H9 (cell line): ENCODE data around the gene MAML1. TPM values are rescaled to one million over a fixed set of nuclear protein-coding genes. Genes with fewer than 3 reads are reported as not detected.

Experiments used
- DNase-seq: peaks from one replicate; pipeline ENCODE4 v3.0.0-alpha.2; 2017
- H2AFZ ChIP-seq: one replicate; pipeline ENCODE4 v1.6.1; 2013; ENCODE audit warnings: mild to moderate bottlenecking, low read length, control low read depth, moderate library complexity
- H2AK5ac ChIP-seq: 2 replicates; pipeline ENCODE4 v1.6.1; 2013; ENCODE audit warnings: low read length, control low read depth, mixed read lengths; ENCODE audit not compliant: insufficient read length
- H2BK120ac ChIP-seq: one replicate; pipeline ENCODE4 v1.6.1; 2013; ENCODE audit warnings: low read depth, mild to moderate bottlenecking, low read length, control low read depth, inconsistent platforms; ENCODE audit not compliant: poor library complexity, severe bottlenecking
- H2BK12ac ChIP-seq: 2 replicates; pipeline ENCODE4 v1.6.1; 2013; ENCODE audit warnings: low read length, control low read depth, mixed read lengths, low read depth; ENCODE audit not compliant: insufficient read length
- H2BK15ac ChIP-seq: 2 replicates; pipeline ENCODE4 v1.6.1; 2013; ENCODE audit warnings: low read depth, low read length, control low read depth
- H2BK20ac ChIP-seq: one replicate; pipeline ENCODE4 v1.6.1; 2013; ENCODE audit warnings: low read depth, mild to moderate bottlenecking, low read length, control low read depth, inconsistent platforms; ENCODE audit not compliant: poor library complexity, severe bottlenecking
- H2BK5ac ChIP-seq: 2 replicates; pipeline ENCODE4 v1.6.1; 2013; ENCODE audit warnings: low read length, control low read depth, mixed read lengths; ENCODE audit not compliant: insufficient read length
- H3K14ac ChIP-seq: 2 replicates; pipeline ENCODE4 v1.6.1; 2013; ENCODE audit warnings: low read length, control low read depth; ENCODE audit not compliant: insufficient read depth
- H3K18ac ChIP-seq: 2 replicates; pipeline ENCODE4 v1.6.1; 2013; ENCODE audit warnings: low read depth, mild to moderate bottlenecking, mixed read lengths, low read length, control low read depth; ENCODE audit not compliant: insufficient read length
- H3K23ac ChIP-seq: 2 replicates; pipeline ENCODE4 v1.6.1; 2013; ENCODE audit warnings: low read length, control low read depth, mixed read lengths, low read depth; ENCODE audit not compliant: insufficient read length
- H3K23me2 ChIP-seq: 2 replicates; pipeline ENCODE4 v1.6.1; 2013; ENCODE audit warnings: low read depth, mild to moderate bottlenecking, mixed read lengths, low read length, control low read depth; ENCODE audit not compliant: insufficient read length, poor library complexity, severe bottlenecking
- H3K27ac ChIP-seq: 2 replicates; pipeline ENCODE4 v1.5.1; 2013; ENCODE audit warnings: low read length, control low read depth, mixed read lengths, low read depth; ENCODE audit not compliant: insufficient read length
- H3K27me3 ChIP-seq: 2 replicates; pipeline ENCODE4 v1.6.1; 2013; ENCODE audit warnings: low read length, control low read depth, inconsistent platforms; ENCODE audit not compliant: insufficient read depth
- H3K4ac ChIP-seq: 2 replicates; pipeline ENCODE4 v1.6.1; 2013; ENCODE audit warnings: low read depth, mild to moderate bottlenecking, control low read depth, inconsistent platforms, low read length, moderate library complexity
- H3K4me1 ChIP-seq: 2 replicates; pipeline ENCODE4 v1.6.1; 2013; ENCODE audit warnings: low read length, control low read depth, inconsistent platforms; ENCODE audit not compliant: insufficient read depth
- H3K4me2 ChIP-seq: 2 replicates; pipeline ENCODE4 v1.6.1; 2013; ENCODE audit warnings: low read length, control low read depth, mixed read lengths; ENCODE audit not compliant: insufficient read length, insufficient read depth
- H3K56ac ChIP-seq: 2 replicates; pipeline ENCODE4 v1.6.1; 2013; ENCODE audit warnings: low read depth, mild to moderate bottlenecking, mixed read lengths, low read length, control low read depth; ENCODE audit not compliant: insufficient read length
- H3K79me1 ChIP-seq: 2 replicates; pipeline ENCODE4 v1.6.1; 2013; ENCODE audit warnings: low read depth, mild to moderate bottlenecking, moderate library complexity, low read length, control low read depth, inconsistent platforms; ENCODE audit not compliant: insufficient read depth, poor library complexity, severe bottlenecking
- H3K79me2 ChIP-seq: 2 replicates; pipeline ENCODE4 v1.6.1; 2013; ENCODE audit warnings: low read length, control low read depth, inconsistent platforms; ENCODE audit not compliant: insufficient read depth
- H3K9ac ChIP-seq: 2 replicates; pipeline ENCODE4 v1.6.1; 2013; ENCODE audit warnings: low read length, control low read depth, mixed read lengths; ENCODE audit not compliant: insufficient read length; ENCODE audit errors: extremely low read depth
- H3K9me3 ChIP-seq: one replicate; pipeline ENCODE4 v1.6.1; 2013; ENCODE audit warnings: low read depth, low read length, inconsistent platforms; ENCODE audit not compliant: control insufficient read depth
- H3T11ph ChIP-seq: one replicate; pipeline ENCODE4 v1.6.1; 2013; ENCODE audit warnings: mild to moderate bottlenecking, low read length, control low read depth, inconsistent platforms
- H4K20me1 ChIP-seq: one replicate; pipeline ENCODE4 v1.6.1; 2013; ENCODE audit not compliant: control insufficient read depth, insufficient read length, insufficient read depth
- H4K5ac ChIP-seq: 2 replicates; pipeline ENCODE4 v1.6.1; 2013; ENCODE audit warnings: low read depth, mild to moderate bottlenecking, mixed read lengths, low read length, control low read depth; ENCODE audit not compliant: insufficient read length
- H4K8ac ChIP-seq: replicated peaks from 2 replicates; pipeline ENCODE4 v1.6.1; 2013; ENCODE audit warnings: low read length, control low read depth, mixed read lengths, low read depth; ENCODE audit not compliant: insufficient read length
- H4K91ac ChIP-seq: 2 replicates; pipeline ENCODE4 v1.6.1; 2013; ENCODE audit warnings: low read depth, mild to moderate bottlenecking, moderate library complexity, mixed read lengths, low read length, control low read depth; ENCODE audit not compliant: insufficient read length
- H3K27ac Mint-ChIP-seq, 3 experiments: 2 replicates in 2 of 3; 3 replicates in 1 of 3; pipeline ENCODE4 v1.8.0; 2020 to 2021; ENCODE audit warnings: mixed read lengths in 3 of 3, mild to moderate bottlenecking in 1 of 3, moderate library complexity in 1 of 3
- H3K27me3 Mint-ChIP-seq: 2 replicates; pipeline ENCODE4 v1.8.0; 2021; ENCODE audit warnings: low read depth, mild to moderate bottlenecking, moderate library complexity, mixed read lengths
- H3K36me3 Mint-ChIP-seq, 3 experiments: 2 replicates in 2 of 3; 3 replicates in 1 of 3; pipeline ENCODE4 v1.8.0; 2020 to 2021; ENCODE audit warnings: low read depth in 3 of 3, mixed read lengths in 3 of 3; ENCODE audit not compliant: insufficient read depth in 1 of 3
- H3K4me1 Mint-ChIP-seq, 2 experiments: 2 replicates each; pipeline ENCODE4 v1.8.0; 2020; ENCODE audit warnings: mixed read lengths in 2 of 2
- H3K4me3 Mint-ChIP-seq, 2 experiments: 2 replicates in 1 of 2; 3 replicates in 1 of 2; pipeline ENCODE4 v1.8.0; 2020 to 2021; ENCODE audit warnings: mild to moderate bottlenecking in 2 of 2, mixed read lengths in 2 of 2, moderate library complexity in 1 of 2
- H3K9me3 Mint-ChIP-seq, 2 experiments: 2 replicates in 1 of 2; 3 replicates in 1 of 2; pipeline ENCODE4 v1.8.0; 2020; ENCODE audit warnings: mild to moderate bottlenecking in 2 of 2, mixed read lengths in 2 of 2, moderate library complexity in 1 of 2
- CTCF ChIP-seq: fragments of 200-600 bp; sonication (generic); conservative IDR thresholded peaks from 3 replicates; pipeline ENCODE4 v1.8.0; 2021; ENCODE audit warnings: antibody characterized with exemption, mild to moderate bottlenecking
- WGBS: extraction: QIAGEN DNeasy Blood & Tissue Kit; methylation state at CpG from one replicate; pipeline ENCODE4 v1.1.7; 2013; ENCODE audit warnings: missing lambda C conversion rate, low lambda C conversion rate, mixed read lengths; ENCODE audit not compliant: insufficient read length; ENCODE audit errors: extremely low coverage; 5-methylcytosine and 5-hydroxymethylcytosine counted together
- total RNA-seq: library from RNA; stranded (reverse); gene quantifications from 2 replicates; pipeline ENCODE4 v1.2.1, GENCODE V29; 2021

The MAML1 gene
- total RNA-seq, 1 experiment from 2014 or later, result 50.8 TPM

GRCh38 chr5:179768326-179769085 lies 35.9 kb downstream of the MAML1 start:
- H3K9ac ChIP-seq, result no peak overlapping the region
- peaks cover 48 to 82% (median 80%) of the 10 kb centered on the region in 3 experiments; a peak in 6 of 7 replicates for H3K36me3 Mint-ChIP-seq

More at GRCh38 chr5:179768326-179769085, 35.9 kb downstream of the MAML1 start:
- DNase-seq, result peak; percentile 64
- Histone ChIP-seq H3K4me1 (no peaks in the 10 kb centered on the region), H3K23me2 (no peaks in the 10 kb centered on the region), H3K79me2 (peaks cover 5% of the 10 kb centered on the region; the same call in 1 of the 2 replicates), H2BK12ac (no peak overlapping the region), H3K23ac (no peak overlapping the region), H3T11ph (no peak overlapping the region), H4K20me1 (peaks cover 2% of the 10 kb centered on the region), H3K56ac (no peak overlapping the region), H3K14ac (no peak overlapping the region), H2BK120ac (no peak overlapping the region), H2AK5ac (no peak overlapping the region), H2AFZ (no peak overlapping the region), H3K79me1 (peaks cover 9% of the 10 kb centered on the region), H2BK20ac (no peak overlapping the region), H3K4me2 (no peak overlapping the region), H4K5ac (no peak overlapping the region), H3K27ac (no peak overlapping the region), H2BK15ac (no peak overlapping the region), H3K4ac (no peak overlapping the region), H3K9me3 (no peaks in the 10 kb centered on the region), H2BK5ac (no peak overlapping the region), H4K8ac (no peak overlapping the region), H4K91ac (no peak overlapping the region), H3K18ac (no peak overlapping the region), H3K27me3 (no peaks in the 10 kb centered on the region)
- H3K4me1 Mint-ChIP-seq, result peaks cover 9 to 12% of the 10 kb centered on the region in 2 experiments
- H3K4me3 Mint-ChIP-seq, result no peak overlapping the region
- WGBS, result no CpG with 5 or more reads among the region's 18 CpGs
- TF ChIP-seq CTCF, result peak; percentile 63
- H3K9me3 Mint-ChIP-seq, result no peaks in the 10 kb centered on the region
- H3K27ac Mint-ChIP-seq, result no peak overlapping the region
- no peaks in the 10 kb centered on the region for H3K27me3 Mint-ChIP-seq
